Fibroblast of pulmonary artery (primary cell): ENCODE results near the gene ARMC10.

ENCODE experiments used
- DNase-seq: peaks from one replicate; pipeline ENCODE4 v3.0.0-alpha.2; 2010; ENCODE audit warnings: low read depth
- H3K4me3 ChIP-seq: replicated peaks from 2 replicates; pipeline ENCODE4 v1.5.1; 2011; ENCODE audit warnings: low read depth, mild to moderate bottlenecking, control low read depth, low read length, moderate library complexity
- TF ChIP-seq, protein P1 (sequence below): IDR thresholded peaks from 2 replicates; pipeline ENCODE4 v1.5.1; 2011; ENCODE audit warnings: mild to moderate bottlenecking, control low read depth, low read length, inconsistent platforms; ENCODE audit errors: missing control alignments

ARMC10 gene

GRCh38 chr7:103148131-103148993, 73.4 kb downstream of the ARMC10 start:
- peak overlapping the region; percentile 68 for H3K4me3 ChIP-seq
- TF ChIP-seq, protein P1, sequence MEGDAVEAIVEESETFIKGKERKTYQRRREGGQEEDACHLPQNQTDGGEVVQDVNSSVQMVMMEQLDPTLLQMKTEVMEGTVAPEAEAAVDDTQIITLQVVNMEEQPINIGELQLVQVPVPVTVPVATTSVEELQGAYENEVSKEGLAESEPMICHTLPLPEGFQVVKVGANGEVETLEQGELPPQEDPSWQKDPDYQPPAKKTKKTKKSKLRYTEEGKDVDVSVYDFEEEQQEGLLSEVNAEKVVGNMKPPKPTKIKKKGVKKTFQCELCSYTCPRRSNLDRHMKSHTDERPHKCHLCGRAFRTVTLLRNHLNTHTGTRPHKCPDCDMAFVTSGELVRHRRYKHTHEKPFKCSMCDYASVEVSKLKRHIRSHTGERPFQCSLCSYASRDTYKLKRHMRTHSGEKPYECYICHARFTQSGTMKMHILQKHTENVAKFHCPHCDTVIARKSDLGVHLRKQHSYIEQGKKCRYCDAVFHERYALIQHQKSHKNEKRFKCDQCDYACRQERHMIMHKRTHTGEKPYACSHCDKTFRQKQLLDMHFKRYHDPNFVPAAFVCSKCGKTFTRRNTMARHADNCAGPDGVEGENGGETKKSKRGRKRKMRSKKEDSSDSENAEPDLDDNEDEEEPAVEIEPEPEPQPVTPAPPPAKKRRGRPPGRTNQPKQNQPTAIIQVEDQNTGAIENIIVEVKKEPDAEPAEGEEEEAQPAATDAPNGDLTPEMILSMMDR: no peak
- DNase-seq: no peak
